Left hindlimb (tissue), 1 donor: Measurements from ENCODE around the gene ZC2HC1B.

Experiments
- DNase-seq: peaks from one replicate; pipeline ENCODE4 v3.0.0-alpha.2; 2018

The ZC2HC1B gene

DNA sequence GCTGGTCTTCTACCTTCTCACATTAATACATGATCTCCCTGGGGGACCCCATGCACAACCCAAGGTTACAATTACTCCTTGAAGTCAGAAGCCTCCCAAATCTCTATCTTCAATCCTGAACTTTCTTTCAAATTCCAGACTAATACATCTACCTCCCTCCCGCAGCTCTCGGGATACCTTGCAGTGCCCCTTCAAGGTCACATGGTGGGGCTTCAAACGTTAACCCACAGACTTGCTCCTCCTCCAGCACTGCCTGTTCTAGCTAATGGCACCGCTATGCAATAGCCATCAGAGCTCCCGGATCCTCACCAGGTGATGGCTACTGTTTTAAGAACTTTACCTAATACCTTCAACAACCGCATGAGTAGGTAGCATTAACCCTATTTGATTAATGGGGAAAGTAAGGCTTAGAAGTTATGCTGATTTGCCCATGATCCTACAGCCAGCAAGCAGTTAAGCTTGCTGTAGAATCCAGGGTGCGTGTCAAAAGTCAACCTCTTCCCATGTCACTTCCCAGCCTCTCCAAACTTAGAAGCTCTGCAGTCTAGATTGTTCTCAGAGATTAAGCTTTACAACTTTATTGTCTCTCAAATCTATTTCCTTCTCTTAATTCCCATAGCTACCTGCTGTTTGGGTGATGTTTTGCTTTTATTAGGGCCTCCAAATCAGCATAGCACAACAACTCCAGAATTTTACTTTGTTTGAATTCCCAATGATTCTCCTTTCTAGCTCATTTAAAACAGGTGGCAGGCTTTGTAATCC lies 99.1 kb downstream of the ZC2HC1B start:
- no peak for DNase-seq

DNA sequence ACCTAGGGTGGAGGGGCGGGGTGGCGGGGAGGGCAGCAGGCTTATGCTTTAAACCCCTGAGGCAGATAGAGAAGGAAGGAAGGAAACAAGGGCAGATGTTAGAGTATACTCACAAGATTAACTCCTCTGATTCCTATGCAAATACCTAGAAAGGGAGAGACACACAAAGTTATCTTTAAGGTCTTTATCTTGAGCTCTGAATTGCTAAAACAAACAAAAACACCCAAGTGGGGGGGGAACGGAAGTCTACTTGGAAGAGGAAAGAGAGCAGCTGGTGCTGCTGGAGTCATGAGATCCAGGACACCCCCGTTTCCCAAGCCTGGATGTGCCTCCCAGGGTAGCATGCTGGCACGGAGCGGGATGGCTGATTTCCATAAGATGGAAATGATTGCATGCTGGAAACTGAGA lies 100.4 kb downstream of the ZC2HC1B start:
- no peak for DNase-seq

DNA sequence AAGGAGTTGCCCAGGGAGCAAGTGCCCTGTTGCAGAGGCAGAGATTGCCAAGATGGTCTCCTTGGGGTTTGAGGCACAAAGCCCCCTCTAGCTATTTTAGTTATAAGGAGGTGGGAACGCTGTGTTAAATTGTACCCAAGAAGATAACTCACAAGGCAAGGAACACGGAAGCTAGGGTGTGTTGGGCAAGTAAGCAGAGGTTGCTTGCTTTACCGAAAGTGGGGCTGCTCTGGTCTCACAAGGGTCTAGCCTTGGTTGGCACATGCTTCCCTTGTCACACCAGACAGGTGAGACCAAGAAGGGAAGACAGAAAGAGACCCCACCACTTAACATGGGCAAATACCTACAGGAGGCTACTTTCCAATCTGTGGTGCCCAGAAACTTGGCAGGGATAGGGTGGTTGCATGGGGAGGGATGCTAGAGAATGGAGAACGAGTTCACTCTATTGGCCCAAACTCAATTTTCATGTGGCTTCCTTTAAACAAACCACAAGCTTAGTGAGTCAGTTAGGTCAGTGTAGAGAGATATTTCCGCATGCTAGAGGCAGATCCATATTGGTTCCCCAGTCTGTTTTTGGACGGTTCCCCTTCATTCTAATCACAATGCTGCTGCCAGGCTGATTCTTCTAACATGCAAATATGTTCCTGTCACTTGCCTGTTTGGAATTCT lies 101.4 kb downstream of the ZC2HC1B start:
- DNase-seq = no peak

DNA sequence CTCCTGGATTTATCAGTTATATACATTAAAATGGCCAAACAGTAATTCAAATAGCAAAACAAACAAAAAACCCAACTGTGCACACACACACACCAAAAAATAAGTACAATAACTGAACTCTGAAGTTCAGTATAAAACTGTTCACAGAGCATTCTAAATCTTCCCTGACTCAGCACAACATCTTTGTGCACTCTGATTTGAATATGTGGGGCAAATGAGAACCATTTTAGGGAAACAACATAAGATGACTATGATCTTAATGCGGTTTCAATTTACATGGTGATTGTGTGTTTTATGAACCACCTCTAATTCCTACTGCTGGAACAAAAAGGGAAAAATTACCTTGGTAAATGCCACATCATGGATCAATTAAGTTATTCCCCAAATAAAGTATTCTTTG lies 102.0 kb downstream of the ZC2HC1B start:
- DNase-seq = no peak

GRCh38 chr6:143967706-143968376 lies 103.6 kb downstream of the ZC2HC1B start:
- no peak for DNase-seq

GRCh38 chr6:143969077-143969476 lies 104.8 kb downstream of the ZC2HC1B start:
- no peak for DNase-seq

DNA sequence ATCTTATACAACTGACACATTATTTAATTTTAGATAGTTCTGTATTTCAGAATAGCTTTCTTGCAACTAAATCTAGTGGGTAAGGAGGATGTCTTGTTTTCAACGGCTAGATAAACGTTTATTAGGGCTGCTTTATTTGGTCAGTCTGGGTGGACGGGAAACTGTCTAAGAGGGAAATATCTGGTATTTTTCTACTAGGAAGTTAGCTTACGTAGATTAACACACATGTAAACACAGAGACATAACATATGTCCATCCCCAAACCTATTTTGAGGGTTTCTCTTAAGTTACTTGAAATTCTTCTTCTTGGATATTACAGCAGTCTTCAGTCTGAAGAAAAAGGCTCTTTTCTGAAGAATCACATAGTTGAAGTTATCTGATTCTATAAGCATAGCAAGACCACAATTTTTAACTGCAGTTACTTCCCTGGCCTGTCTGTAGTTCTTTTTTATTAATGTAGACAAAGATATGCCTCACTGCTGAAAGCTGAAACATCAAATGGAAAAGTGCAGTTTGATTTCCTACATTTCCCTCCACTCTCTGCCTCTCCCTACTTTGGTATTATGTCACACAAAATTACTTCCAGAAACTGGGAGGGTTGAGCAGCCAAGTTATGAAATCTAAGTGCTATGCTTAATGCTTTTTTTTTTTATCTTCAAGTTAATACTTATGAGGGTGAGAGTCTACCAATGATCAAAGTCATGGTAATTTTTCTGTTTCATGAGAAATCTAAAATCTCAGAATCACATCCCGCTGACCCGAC lies 106.4 kb downstream of the ZC2HC1B start:
- no peak for DNase-seq

GRCh38 chr6:143971482-143972205 lies 107.4 kb downstream of the ZC2HC1B start:
- DNase-seq = no peak

DNA sequence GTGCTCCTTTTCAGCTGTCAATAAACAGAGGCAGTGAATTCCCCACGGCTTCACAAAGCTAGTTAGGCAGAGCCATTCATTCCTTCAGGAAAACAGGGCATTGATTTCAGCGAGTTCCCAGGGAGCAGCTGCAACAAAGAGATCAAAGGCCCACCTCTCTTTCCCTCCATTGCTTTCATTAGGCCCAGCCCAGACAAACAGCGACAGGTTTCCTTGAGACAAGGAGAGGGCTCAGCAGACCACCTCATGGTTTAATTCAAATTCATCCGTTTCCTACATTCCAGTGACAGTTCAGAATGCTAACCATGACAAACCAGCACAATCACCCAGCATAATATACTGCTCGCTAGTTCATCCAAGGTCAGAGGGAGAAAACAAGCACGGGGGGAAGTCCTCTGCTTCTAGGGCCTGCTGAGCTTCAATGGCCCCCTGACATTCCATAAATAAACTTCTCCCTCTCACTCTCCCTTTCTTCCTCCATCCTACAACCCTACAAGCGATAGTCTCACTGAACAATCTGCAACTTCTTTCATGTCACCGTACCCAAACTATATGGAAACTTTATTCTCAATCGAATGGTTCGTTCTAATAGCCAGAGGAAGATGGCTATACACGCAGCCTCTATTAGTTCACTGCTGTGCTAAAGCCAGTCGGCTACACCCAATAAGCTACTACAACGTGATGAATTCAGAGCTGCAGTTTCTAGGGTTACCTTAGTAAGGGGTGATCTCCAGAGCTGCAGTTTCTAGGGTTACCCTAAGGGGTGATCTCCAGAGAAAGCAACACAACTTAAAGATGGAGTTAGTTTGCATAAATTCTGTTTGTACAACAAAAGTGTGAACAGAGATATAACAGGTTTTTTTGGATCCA lies 109.1 kb downstream of the ZC2HC1B start:
- DNase-seq = no peak

DNA sequence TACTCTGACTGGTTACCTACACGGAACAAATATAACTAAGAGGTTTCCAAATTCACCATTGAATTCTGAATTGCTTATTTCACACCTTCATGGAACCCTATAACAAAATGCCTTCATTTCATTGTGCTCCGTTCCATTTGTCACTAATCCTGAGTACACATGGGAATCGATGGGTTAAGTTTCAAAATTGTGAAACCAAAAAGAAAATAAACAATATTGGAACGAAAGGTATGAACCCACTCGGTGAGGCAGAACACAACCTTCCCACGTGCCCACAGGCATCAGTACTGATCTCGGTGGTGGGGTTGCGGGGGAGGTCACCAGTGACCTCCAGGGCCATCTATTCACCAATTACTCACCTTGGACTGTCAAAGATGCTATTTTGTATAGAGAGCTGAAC lies 109.8 kb downstream of the ZC2HC1B start:
- DNase-seq = no peak

DNA sequence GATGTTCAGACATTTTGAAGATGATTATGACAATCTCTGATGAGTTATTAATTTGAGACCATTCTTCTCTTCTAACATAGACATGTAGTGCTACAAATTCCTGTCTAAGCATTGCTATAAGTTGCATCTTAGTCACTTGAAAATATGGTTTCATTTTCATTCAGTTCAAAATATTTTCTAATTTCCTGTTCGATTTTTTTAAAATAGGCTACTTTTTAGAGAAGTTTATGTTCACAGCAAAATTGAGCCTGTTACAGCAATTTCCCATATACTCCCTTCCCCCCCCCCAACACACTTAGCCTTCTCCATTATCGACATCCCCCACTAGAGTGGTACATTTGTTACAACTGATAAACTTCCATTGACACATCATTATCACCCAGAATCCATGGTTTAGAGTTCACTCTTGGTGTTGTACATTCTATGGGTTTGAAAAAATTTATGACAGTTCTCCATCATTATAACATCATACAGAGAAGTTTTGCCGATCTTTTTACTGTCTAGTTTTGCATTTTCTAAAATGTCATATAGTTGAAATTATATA lies 112.6 kb downstream of the ZC2HC1B start:
- DNase-seq = no peak

GRCh38 chr6:143980921-143981320 lies 116.6 kb downstream of the ZC2HC1B start:
- DNase-seq = no peak

DNA sequence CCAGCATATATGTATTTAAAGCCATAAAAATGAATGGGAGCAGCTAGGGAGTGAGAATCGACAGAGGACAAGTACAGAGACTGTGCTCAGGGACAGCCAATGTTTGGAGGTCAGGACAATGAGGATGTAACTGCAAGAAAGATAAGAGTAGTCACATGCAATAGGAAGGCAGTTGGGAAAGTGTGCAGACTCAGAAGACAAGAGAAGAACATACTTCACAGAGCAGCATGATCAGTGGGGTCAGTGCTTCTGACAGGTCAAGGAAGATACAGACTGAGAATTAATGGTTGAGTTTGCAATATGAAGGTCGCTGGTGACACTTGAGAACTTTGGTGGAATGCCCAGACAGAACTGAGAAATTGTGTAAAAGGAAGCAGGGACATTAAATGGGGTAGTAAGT lies 118.7 kb downstream of the ZC2HC1B start:
- DNase-seq = no peak

- DNase-seq = no peak
Observed at GRCh38 chr6:143984666-143985065, 120.4 kb downstream of the ZC2HC1B start.

- DNase-seq = no peak
Observed at GRCh38 chr6:143986463-143987065, 122.3 kb downstream of the ZC2HC1B start.
